RPMI8226 (cell line): ENCODE results near the gene RASGEF1C.

Experiments used
- DNase-seq: peaks from one replicate; pipeline ENCODE4 v3.0.0-alpha.2; 2015

RASGEF1C gene

GRCh38 chr5:180159756-180160155 is 49.3 kb downstream of the RASGEF1C start:
- no peak for DNase-seq

DNA sequence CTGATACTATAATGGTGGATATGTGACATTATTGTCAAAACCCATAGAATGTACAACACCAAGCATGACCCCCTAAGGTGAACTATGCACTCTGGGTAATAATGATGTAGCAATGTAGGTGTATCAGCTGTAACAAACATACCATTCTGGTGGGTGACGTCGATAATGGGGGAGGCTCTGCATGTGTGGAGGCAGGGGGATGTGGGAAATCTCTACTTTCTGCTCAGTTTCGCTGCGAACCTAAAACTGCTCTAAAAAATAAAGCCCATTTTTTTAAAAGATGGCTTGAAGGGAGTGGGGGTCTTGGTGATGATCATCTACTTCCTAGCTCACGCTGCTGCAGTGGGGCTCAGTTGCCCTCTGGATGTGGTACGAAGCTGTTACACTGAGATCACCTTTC is 51.1 kb downstream of the RASGEF1C start:
- no peak for DNase-seq

- DNase-seq = no peak
Observed at GRCh38 chr5:180156141-180156540, 52.9 kb downstream of the RASGEF1C start.

DNA sequence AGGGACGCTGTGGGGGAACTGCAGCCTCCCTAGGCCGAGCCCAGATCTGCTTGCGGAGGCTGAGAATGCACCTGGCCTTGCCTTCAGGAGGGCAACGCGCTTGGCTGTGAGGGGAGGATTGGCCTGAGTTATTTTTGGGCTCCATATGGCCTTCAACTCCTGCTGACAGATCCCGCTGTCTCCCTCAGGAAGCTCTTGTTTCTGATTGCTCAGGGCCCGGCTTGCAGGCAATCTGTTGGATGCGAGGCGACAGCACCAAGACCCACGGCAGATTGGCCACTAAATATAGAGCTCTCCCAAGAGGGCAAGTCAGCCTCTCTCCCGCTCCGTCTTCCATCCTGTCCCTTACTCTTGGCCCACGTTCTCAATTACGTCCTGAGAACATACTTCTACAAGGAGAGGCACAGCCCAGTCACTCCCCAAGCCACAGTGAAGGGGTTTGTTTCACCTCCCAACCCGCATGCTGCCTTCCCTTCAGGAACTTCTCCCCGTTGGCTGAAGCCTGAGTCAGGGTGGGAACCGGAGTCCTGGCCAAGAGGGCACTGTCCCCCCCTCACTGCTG is 53.6 kb downstream of the RASGEF1C start:
- no peak for DNase-seq

DNA sequence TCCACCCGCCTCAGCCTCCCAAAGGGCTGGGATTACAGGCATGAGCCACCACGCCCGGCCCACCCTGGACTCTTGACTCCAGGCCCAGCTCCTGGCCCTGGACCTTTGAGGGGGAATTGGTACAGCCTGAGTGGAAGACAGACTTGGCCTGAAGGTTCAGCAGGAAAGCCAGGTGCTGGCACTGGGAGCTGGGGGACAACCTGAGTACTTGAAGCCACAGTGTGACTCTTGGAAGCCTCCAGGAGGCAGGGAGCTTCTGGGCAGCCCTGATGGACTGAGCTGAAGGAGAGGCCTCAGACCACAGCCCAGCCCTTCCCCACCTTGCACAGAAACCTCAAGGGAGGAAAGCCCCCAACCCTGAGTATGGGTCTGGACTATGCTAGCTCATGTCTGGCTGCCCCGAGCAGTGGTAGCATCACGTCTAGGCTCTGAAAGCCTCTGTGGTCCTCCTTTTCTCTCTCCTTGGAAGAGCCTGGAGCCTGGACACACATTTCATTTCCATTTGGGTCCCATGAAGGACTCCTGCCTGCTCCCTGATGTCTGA is 54.1 kb downstream of the RASGEF1C start:
- DNase-seq = no peak

- DNase-seq = no peak
Observed at GRCh38 chr5:180153991-180154390, 55.0 kb downstream of the RASGEF1C start.

DNA sequence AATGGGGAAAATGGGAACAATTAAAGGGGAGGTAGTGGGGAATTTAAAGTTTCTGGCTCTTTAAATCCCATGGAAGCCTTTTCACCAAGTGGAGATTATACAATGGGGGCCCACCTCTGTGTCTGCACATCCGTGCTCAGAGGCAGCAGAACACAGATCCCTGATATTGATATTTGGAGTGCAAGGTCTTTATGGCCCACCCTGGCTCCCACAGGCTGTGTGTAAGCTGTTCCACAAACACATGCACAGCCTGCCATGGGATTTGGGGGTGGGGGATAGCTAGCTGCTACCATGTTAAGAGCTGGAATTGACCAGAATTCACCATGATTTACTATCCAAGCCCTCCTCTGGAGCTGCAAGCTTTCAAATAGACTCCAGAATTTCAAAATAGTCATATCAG is 55.9 kb downstream of the RASGEF1C start:
- DNase-seq = no peak

- DNase-seq = no peak
Observed at GRCh38 chr5:180143656-180144364, 65.2 kb downstream of the RASGEF1C start.

DNA sequence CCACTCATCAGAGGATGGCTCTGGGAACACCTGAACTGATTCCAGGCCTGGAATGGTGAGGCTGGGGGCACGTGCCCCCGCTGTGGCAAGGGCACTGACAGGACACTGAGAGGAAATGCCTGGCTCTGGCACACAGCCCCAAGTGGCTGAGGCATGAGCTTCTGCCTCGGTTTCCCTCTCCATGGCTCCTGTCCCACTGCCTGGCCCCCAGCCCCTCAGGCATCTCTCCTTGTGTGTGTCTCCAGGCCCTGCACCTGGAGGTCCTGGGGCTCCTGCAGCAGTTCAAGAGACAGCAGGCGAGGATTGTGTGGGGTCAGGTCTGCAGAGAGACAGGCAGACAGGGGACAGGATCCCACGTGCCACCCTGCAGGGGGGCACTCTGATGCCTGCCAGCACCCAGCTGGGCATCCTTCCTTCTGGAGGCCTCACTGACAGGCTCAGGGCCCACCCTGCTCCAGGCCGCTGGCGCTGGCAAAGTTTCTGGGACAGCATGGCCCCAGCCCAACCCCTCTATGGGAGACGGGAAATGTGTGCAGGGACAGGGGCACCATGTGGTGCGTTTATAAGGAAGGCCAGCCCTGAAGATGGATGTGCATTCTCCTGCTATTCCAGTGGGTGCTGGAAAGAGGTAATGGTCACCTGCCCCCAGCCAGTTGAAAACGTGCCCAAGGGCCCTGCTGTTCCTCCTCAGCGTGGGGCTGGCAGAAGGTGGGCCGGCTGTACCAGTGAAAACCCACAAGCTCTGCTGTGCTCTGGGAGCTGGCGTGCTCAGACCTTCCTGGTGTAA is 66.0 kb downstream of the RASGEF1C start:
- DNase-seq = no peak

DNA sequence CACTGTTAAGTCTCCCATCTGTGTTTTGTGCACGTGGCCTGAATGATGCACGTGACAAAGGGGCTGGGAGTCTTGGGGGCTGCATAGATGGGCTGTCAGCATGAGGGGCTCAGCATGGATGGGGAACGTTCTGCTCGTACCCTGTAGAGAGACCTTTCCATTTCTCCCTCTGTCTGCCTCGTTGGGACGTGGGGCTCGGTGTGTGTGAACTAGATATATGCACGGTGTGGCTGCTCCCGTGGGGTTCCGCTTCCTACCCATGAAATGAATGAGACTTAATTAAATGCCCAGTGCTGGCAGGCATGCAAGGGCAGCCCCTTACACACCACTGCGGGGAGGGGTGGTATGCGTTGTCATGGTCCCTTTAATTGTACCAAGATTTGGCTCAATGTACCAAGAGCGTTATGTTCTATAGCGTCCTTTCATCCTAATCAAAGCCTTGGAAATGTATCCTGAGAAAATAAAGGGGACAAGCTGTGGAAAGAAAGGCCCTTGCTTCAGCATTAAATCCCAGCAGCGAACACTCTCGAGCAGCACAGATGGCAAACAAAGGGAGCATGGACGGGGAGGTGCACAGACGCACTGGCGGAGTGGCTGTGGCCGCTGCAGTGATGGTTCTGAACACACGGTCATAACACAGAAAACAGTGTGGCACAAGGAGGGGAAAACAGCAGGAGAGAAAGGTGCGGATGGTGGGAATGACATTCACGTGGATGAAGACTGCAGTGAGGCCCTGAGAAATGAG is 66.8 kb downstream of the RASGEF1C start:
- no peak for DNase-seq

DNA sequence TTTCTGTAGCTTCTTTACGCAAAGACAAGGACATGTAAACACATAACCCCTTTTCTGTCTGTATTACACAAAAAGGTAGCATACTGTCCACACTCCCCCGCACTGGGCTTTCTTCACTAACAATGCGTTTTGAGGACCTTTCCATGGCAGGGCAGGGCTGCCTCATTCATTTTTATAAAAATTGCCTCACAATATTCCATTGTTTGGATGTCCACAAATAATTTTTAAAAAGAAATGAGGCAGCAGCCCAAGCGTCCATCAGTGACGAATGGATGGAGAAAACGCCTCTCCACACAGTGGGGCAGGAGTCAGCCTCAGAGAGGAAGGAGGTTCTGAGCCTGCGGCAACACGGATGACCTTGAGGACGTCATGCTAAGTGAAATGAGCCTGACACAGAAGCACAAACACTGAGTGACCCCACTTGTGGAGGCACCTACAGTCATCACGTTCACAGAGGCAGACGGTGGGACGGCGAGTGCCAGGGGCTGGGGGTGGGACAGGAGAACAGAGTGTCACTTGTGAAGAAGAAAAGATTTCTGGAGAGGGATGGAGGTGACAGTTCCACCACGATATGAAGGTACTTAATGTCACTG is 67.8 kb downstream of the RASGEF1C start:
- no peak for DNase-seq

DNA sequence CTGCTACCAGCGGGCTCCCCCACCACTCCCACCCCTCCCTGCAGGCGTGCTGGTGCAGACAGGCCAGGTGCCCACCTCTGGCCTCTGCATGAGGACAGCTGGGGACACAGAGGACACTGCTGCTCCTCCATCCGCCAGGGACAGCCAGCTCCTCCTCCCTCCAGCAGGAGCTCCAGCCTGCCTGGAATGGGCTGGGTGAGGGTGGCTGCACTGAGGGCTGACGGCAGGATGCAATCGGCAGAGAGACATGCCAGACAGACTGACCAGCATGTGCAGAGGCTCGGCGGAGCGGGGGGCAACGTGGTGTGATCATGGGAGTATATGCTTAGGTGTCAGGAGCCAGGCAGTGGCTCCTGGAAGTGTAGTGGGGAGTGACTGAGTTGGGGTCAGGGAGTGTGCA is 68.4 kb downstream of the RASGEF1C start:
- DNase-seq = no peak

DNA sequence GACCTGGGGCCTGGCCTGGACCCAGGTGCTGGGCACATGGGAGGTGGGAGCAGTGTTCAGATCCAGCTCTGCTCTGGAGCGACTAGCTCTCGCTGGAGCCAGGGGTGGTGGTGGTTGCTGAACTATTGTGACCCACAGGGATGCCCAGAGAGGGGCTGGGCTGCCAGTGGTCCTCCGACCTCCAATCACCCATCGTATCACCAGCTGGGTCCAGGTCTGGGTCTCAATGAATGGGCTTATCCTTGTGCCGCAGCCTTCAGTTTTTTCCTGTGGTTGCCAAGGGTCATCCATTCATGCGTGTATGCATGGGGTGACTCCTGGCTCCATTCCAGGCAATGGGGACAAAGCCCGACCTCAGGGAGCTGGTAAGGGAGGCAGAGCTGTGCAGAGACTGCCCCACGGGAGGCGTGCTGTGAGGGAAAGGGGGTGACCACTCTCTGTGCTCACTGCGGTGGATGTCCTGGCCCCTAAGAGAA is 68.9 kb downstream of the RASGEF1C start:
- no peak for DNase-seq

DNA sequence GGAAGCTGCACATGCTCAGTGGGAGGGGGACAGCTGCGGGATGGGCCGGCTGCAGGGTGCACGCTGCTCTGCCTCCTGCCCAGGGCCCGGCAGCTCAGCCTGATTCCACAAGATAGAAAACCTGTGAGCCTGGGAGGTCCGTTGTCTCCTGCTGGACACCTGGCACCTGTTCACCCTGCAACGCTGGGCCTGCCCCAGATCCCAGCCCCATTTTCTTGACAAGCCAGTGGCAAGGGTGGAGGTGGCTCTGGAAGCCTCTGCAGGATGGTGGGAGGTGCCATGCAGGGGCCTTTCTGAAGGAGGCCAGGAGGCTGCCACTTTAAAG is 69.3 kb downstream of the RASGEF1C start:
- no peak for DNase-seq

- no peak for DNase-seq
Observed at GRCh38 chr5:180138976-180139730, 69.9 kb downstream of the RASGEF1C start.

DNA sequence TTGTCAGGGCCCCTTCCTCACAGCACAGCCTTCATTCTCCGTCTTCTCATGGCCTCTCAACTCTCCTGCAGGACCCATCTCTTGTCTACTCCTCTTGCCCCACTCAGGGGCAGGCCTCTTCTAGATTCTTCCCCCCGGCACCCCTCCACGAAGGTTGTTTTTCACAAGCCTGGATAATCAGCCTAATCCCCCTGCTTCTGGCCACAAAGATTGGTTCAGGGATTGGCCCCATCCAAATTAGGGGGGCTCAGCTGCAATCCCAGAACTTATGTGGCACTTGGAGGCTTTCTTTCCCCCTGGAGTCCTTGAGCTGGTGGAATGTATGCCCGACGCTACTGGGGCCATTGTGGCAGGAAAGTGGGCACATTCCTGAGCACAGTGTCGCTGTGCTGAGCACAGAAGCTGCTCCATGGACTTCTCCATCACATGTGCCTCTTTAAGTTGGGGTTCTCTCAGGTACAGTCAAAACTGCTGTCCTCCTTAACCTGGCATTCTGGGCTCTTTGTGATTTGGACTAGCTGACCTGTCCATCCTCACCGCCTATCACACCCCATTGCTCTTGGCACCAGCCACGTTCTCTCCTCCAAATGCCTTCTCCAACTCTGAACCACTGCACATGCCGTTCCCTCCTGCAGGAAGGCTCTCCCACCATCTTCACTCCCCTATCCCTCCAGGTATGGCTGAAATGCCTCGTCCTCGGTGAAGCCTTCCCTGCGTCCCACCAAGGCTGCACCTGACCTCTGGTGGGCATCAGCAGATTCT is 70.6 kb downstream of the RASGEF1C start:
- DNase-seq = no peak

DNA sequence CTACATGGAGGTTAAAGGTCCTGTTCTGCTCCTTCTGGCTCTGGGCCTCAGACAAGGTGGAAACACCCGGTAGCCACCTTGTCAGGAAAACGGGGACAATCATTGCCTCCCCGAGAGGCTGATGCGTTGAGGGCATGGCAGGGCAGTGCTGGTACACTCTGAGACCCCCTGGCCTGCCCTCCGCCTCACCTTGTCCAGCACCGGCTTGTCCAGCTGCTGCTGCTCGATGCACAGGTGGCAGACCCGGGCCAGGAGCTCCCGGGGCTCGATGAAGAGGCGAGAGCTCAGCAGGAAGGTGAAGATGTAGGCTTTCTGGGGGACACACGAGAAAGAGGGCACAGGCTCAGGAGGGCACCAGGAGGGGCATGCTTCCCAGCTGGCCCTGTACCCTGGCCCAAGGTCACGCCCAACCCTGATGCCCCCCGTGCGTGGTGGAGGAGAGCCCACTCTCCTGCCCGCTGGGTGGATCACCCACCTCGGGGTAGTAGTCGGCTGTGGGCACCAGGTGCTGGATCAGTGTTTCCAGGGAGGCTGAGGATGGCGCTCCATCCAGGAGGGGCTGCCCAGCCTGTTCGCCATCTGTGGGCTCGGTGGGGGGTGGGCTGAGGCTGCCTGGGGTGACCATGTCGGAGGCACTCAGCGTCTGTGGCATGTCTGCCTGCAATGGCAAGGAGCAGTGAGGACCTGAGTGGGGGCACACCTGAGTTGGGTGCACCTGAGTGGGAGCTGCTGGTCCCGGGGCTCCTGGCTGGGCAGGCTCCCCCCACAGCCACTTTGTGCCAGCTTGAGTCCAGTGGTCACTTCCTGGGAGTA is 71.4 kb downstream of the RASGEF1C start:
- no peak for DNase-seq

DNA sequence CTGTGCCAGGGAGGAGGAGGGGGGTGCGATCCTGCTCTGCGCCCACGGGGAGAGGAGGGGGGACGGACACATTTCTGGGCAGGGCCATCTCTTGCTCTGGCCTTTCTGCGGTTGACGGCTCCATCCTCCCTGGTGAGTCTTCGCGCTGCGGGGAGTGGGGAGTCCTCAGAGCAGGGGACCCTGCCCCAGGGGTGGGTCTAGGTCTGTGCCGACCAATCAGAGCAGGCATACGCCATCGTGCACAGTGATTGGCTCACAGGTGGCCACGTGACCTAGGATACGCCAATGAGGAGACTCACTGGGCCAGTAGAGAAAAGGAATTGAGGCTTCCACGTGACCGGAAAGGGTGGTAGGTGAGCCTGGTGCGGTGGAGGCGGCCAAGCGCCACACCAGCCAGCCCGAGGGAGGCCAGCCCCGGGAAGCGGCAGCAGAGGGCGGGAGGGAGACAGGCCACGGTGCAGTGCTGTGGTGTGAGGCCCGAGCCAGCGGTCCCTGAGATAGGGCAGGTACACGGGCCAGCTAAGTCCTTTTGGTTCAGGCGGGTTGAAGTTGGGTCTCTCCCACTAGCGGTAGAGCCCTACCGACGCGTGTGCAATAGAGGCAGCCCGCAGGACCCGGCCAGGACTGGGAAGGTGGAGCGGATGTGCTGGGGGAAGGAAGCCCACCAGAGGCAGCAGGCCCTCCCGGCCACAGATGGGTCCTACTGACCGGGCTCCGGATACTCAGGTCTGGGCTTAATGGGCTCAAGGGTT is 72.2 kb downstream of the RASGEF1C start:
- DNase-seq = peak; percentile 16

DNA sequence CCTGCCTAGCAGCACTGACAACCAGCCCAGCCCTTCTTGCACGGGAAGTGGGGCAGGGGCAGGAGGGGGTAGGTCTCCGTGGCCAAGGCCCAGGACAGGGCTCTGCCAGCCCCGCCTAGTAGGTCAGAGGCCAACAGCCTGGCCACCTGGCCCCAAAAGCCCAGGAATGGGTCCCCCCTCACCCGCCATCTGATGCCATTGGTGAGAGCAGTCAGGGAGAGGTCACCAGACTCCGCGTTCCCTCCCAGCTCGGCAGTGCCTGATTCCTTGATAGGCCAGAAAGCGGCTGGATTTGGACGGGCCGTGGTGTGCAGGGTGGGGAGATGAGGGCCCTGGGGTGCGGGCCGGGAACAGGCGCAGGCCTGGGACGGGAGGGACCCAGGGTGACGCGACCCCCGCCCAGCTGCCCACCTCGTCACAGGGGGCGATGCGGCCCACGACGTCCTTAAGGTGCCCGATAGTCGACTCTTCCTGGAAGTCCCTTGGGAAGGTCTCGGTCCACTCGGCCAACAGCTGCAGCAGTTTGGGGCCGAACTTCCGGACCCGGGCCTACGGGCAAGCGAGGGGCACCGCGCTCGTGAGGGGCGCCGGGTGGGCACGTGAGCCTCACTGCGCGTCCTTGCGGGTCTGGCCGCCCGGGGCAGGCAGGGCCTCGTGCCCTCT is 72.9 kb downstream of the RASGEF1C start:
- DNase-seq = no peak
